Prostate gland (tissue), 2 donors: ENCODE results near the gene SPOCK1.

Source experiments
- POLR2A ChIP-seq: fragments of 450-650 bp; IDR thresholded peaks from one replicate; pipeline ENCODE4 v1.6.1; 2016; ENCODE audit warnings: antibody characterized with exemption, mild to moderate bottlenecking
- TF ChIP-seq, protein P1 (sequence below), 4 experiments: fragments of 200-600 bp in 2 of 4; fragments of 450-650 bp in 2 of 4; sonication (generic) in 2 of 4; IDR thresholded peaks; 1 replicate in 3 of 4; 2 replicates in 1 of 4; pipeline ENCODE4 v1.5.1; 2016 to 2019; ENCODE audit warnings: antibody characterized with exemption in 4 of 4, mild to moderate bottlenecking in 2 of 4, moderate library complexity in 2 of 4

GRCh38 chr5:136999787-137000186 is 499.3 kb downstream of the SPOCK1 start:
- TF ChIP-seq, protein P1, sequence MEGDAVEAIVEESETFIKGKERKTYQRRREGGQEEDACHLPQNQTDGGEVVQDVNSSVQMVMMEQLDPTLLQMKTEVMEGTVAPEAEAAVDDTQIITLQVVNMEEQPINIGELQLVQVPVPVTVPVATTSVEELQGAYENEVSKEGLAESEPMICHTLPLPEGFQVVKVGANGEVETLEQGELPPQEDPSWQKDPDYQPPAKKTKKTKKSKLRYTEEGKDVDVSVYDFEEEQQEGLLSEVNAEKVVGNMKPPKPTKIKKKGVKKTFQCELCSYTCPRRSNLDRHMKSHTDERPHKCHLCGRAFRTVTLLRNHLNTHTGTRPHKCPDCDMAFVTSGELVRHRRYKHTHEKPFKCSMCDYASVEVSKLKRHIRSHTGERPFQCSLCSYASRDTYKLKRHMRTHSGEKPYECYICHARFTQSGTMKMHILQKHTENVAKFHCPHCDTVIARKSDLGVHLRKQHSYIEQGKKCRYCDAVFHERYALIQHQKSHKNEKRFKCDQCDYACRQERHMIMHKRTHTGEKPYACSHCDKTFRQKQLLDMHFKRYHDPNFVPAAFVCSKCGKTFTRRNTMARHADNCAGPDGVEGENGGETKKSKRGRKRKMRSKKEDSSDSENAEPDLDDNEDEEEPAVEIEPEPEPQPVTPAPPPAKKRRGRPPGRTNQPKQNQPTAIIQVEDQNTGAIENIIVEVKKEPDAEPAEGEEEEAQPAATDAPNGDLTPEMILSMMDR (IDR thresholded peaks at IDR 0.05), result no peak
- no peak for TF ChIP-seq POLR2A
